H1 (cell line): Measurements from ENCODE around the gene LRRC30. TPM values are rescaled to one million over a fixed set of nuclear protein-coding genes. Genes with fewer than 3 reads are reported as not detected.

ENCODE experiments used
- CTCF ChIA-PET: fragments of 300-600 bp; sonication (Branson Sonifier 250); formaldehyde crosslinking; loops from one replicate; lab custom pipeline; 2021; ENCODE audit not compliant: partially characterized antibody; lab: Charles Lee
- POLR2A ChIA-PET: fragments of 300-600 bp; sonication (Branson Sonifier 250); formaldehyde crosslinking; loops from one replicate; lab custom pipeline; 2021; ENCODE audit warnings: inconsistent platforms; ENCODE audit not compliant: partially characterized antibody; lab: Charles Lee
- DNase-seq, 2 experiments: peaks; one replicate each; pipeline versions ENCODE4 v3.0.0 to v3.0.0-alpha.2; 2010 to 2022; ENCODE audit warnings: low spot score in 2 of 2, low read depth in 1 of 2, mixed read lengths in 1 of 2
- FAIRE-seq: peaks from 2 replicates; lab custom pipeline; 2011; peaks lifted over from hg19 to GRCh38; lab: Jason Lieb, UNC
- H2AFZ ChIP-seq: 2 replicates; pipeline ENCODE4 v1.8.1; 2012; ENCODE audit warnings: low read length, inconsistent platforms
- H2AK5ac ChIP-seq: 2 replicates; pipeline ENCODE4 v1.6.1; 2013; ENCODE audit warnings: low read depth, low read length
- H2BK120ac ChIP-seq: replicated peaks from 2 replicates; pipeline ENCODE3; 2013; ENCODE audit warnings: low read depth, low read length, inconsistent platforms
- H2BK12ac ChIP-seq: 2 replicates; pipeline ENCODE4 v1.6.1; 2013; ENCODE audit warnings: low read depth, low read length
- H2BK15ac ChIP-seq: 2 replicates; pipeline ENCODE4 v1.6.1; 2013; ENCODE audit warnings: low read length
- H2BK20ac ChIP-seq: 2 replicates; pipeline ENCODE4 v1.6.1; 2013; ENCODE audit warnings: low read length
- H2BK5ac ChIP-seq: 2 replicates; pipeline ENCODE4 v1.6.1; 2013; ENCODE audit warnings: low read depth, low read length
- H3K14ac ChIP-seq: 2 replicates; pipeline ENCODE4 v1.6.1; 2013; ENCODE audit warnings: inconsistent platforms; ENCODE audit not compliant: insufficient read length
- H3K18ac ChIP-seq: 2 replicates; pipeline ENCODE4 v1.6.1; 2013; ENCODE audit warnings: low read length; ENCODE audit errors: extremely low read depth
- H3K23ac ChIP-seq: 2 replicates; pipeline ENCODE4 v1.6.1; 2013; ENCODE audit warnings: inconsistent platforms; ENCODE audit not compliant: insufficient read length
- H3K23me2 ChIP-seq: 2 replicates; pipeline ENCODE4 v1.6.1; 2013; ENCODE audit warnings: low read depth, low read length
- H3K27ac ChIP-seq: 2 replicates; pipeline ENCODE4 v1.6.1; 2011; ENCODE audit warnings: low read depth, low read length, inconsistent platforms
- H3K27me3 ChIP-seq, 4 experiments: replicated peaks in 1 of 4; 1 replicate in 1 of 4; 2 replicates in 3 of 4; pipeline versions ENCODE4 v1.6.1 to v1.8.1; 2011 to 2013; ENCODE audit warnings: low read length in 3 of 4, mild to moderate bottlenecking in 3 of 4, inconsistent platforms in 2 of 4, mixed read lengths in 2 of 4, moderate library complexity in 1 of 4; ENCODE audit not compliant: control insufficient read depth in 3 of 4, insufficient read depth in 3 of 4; ENCODE audit errors: extremely low read depth in 1 of 4
- H3K36me3 ChIP-seq, 4 experiments: 2 replicates each; pipeline versions ENCODE4 v1.6.1 to v1.8.1; 2011 to 2013; ENCODE audit warnings: mild to moderate bottlenecking in 4 of 4, low read length in 3 of 4, moderate library complexity in 2 of 4, control low read depth in 1 of 4, inconsistent platforms in 1 of 4; ENCODE audit not compliant: insufficient read depth in 4 of 4, control insufficient read depth in 2 of 4
- H3K4ac ChIP-seq: replicated peaks from 2 replicates; pipeline ENCODE3; 2013; ENCODE audit warnings: low read length, low read depth, mixed read lengths, inconsistent platforms; ENCODE audit not compliant: insufficient read length
- H3K4me1 ChIP-seq, 4 experiments: replicated peaks in 1 of 4; 1 replicate in 1 of 4; 2 replicates in 3 of 4; pipeline versions ENCODE4 v1.6.1 to v1.8.1; 2011 to 2013; ENCODE audit warnings: low read length in 3 of 4, inconsistent platforms in 2 of 4, mixed read lengths in 1 of 4; ENCODE audit not compliant: insufficient read depth in 4 of 4, control insufficient read depth in 3 of 4
- H3K4me2 ChIP-seq, 2 experiments: 2 replicates each; pipeline versions ENCODE4 v1.6.1 to v1.8.1; 2011 to 2013; ENCODE audit warnings: low read depth in 2 of 2, low read length in 2 of 2, control low read depth in 1 of 2, inconsistent platforms in 1 of 2, mild to moderate bottlenecking in 1 of 2; ENCODE audit not compliant: insufficient read depth in 1 of 2
- H3K4me3 ChIP-seq, 4 experiments: fragments of 200-600, 300-600 bp in 1 of 4; sonication (generic), shearing (Covaris generic), sonication (Bioruptor Twin) in 1 of 4; 2 replicates each; pipeline versions ENCODE4 v1.5.1 to v1.8.1; 2011 to 2016; ENCODE audit warnings: low read length in 4 of 4, low read depth in 3 of 4, control low read depth in 2 of 4, inconsistent platforms in 2 of 4, mild to moderate bottlenecking in 2 of 4, mixed read lengths in 1 of 4, moderate library complexity in 1 of 4; ENCODE audit not compliant: insufficient read depth in 2 of 4; ENCODE audit errors: extremely low read depth in 1 of 4
- H3K56ac ChIP-seq: replicated peaks from 2 replicates; pipeline ENCODE3; 2013; ENCODE audit warnings: low read depth, mild to moderate bottlenecking, mixed read lengths, low read length, inconsistent platforms; ENCODE audit not compliant: insufficient read length
- H3K79me1 ChIP-seq: 2 replicates; pipeline ENCODE4 v1.6.1; 2013; ENCODE audit warnings: low read depth, low read length, control low read depth
- H3K79me2 ChIP-seq, 2 experiments: 2 replicates each; pipeline versions ENCODE4 v1.6.1 to v1.8.1; 2012 to 2013; ENCODE audit warnings: low read length in 2 of 2, mild to moderate bottlenecking in 2 of 2, inconsistent platforms in 1 of 2; ENCODE audit not compliant: insufficient read depth in 2 of 2, control insufficient read depth in 1 of 2
- H3K9ac ChIP-seq, 4 experiments: replicated peaks in 1 of 4; 1 replicate in 1 of 4; 2 replicates in 3 of 4; pipeline versions ENCODE4 v1.6.1 to v1.8.1; 2011 to 2013; ENCODE audit warnings: low read depth in 3 of 4, low read length in 3 of 4, control low read depth in 2 of 4, mild to moderate bottlenecking in 2 of 4, moderate library complexity in 2 of 4, inconsistent platforms in 1 of 4; ENCODE audit errors: extremely low read depth in 1 of 4
- H3K9me3 ChIP-seq, 2 experiments: 2 replicates each; pipeline versions ENCODE4 v1.6.1 to v1.8.1; 2012 to 2013; ENCODE audit warnings: mild to moderate bottlenecking in 2 of 2, moderate library complexity in 2 of 2, control low read depth in 1 of 2, inconsistent platforms in 1 of 2, low read depth in 1 of 2, low read length in 1 of 2, mixed read lengths in 1 of 2; ENCODE audit not compliant: insufficient read depth in 2 of 2
- H4K20me1 ChIP-seq, 2 experiments: replicated peaks in 1 of 2; 2 replicates each; pipeline versions ENCODE3 to v1.8.1; 2011 to 2013; ENCODE audit warnings: inconsistent platforms in 2 of 2, low read length in 2 of 2, mild to moderate bottlenecking in 1 of 2; ENCODE audit not compliant: insufficient read depth in 2 of 2, control insufficient read depth in 1 of 2
- H4K5ac ChIP-seq: 2 replicates; pipeline ENCODE4 v1.6.1; 2013; ENCODE audit warnings: low read length, low read depth, mixed read lengths, inconsistent platforms; ENCODE audit not compliant: insufficient read length
- H4K8ac ChIP-seq: 2 replicates; pipeline ENCODE4 v1.8.0; 2013; ENCODE audit warnings: mild to moderate bottlenecking, moderate library complexity, low read length, inconsistent platforms; ENCODE audit not compliant: insufficient read depth; ENCODE audit errors: extremely low read depth
- H4K91ac ChIP-seq: replicated peaks from 2 replicates; pipeline ENCODE3; 2013; ENCODE audit warnings: low read length, mixed read lengths, inconsistent platforms; ENCODE audit not compliant: insufficient read length
- HDAC2 ChIP-seq, 2 experiments: fragments of 300-600 bp in 1 of 2; sonication (generic) in 1 of 2; IDR thresholded peaks; 2 replicates each; pipeline ENCODE4 v1.6.1; 2011 to 2012; ENCODE audit warnings: low read depth in 2 of 2, low read length in 2 of 2, mild to moderate bottlenecking in 2 of 2, moderate library complexity in 2 of 2, borderline replicate concordance in 1 of 2, inconsistent platforms in 1 of 2
- KDM1A ChIP-seq: fragments of 200-600, 300-600 bp; sonication (generic); IDR thresholded peaks from 2 replicates; pipeline ENCODE4 v1.7.1; 2016; ENCODE audit warnings: mild to moderate bottlenecking, low read length, borderline replicate concordance
- RAD21 ChIP-seq, 2 experiments: IDR thresholded peaks in 1 of 2; conservative IDR thresholded peaks in 1 of 2; 2 replicates each; pipeline ENCODE4 v1.6.1; 2011; ENCODE audit warnings: low read depth in 2 of 2, low read length in 2 of 2, improper control_type of control experiment in 1 of 2, inconsistent platforms in 1 of 2, mild to moderate bottlenecking in 1 of 2, moderate library complexity in 1 of 2
- SIN3A ChIP-seq, 2 experiments: IDR thresholded peaks in 1 of 2; conservative IDR thresholded peaks in 1 of 2; 2 replicates each; pipeline ENCODE4 v1.6.1; 2011 to 2012; ENCODE audit warnings: low read length in 2 of 2, improper control_type of control experiment in 1 of 2, low read depth in 1 of 2, mild to moderate bottlenecking in 1 of 2
- SP2 ChIP-seq: IDR thresholded peaks from 2 replicates; pipeline ENCODE4 v1.6.1; 2012; ENCODE audit warnings: mild to moderate bottlenecking, low read length, inconsistent platforms
- TAF1 ChIP-seq: IDR thresholded peaks from 2 replicates; pipeline ENCODE4 v1.6.1; 2011; ENCODE audit warnings: mild to moderate bottlenecking, low read depth, low read length
- YY1 ChIP-seq: IDR thresholded peaks from 2 replicates; pipeline ENCODE4 v1.6.1; 2011; ENCODE audit warnings: low read depth, mild to moderate bottlenecking, low read length
- WGBS, 2 experiments: shearing (Covaris generic) in 1 of 2; methylation state at CpG; one replicate each; pipeline versions ENCODE4 v1.1.6 to v1.1.7; 2013 to 2015; ENCODE audit warnings: low lambda C conversion rate in 2 of 2, mixed read lengths in 2 of 2, inconsistent platforms in 1 of 2, low coverage in 1 of 2, missing lambda C conversion rate in 1 of 2; ENCODE audit not compliant: insufficient replicate concordance in 2 of 2, insufficient coverage in 1 of 2, insufficient read length in 1 of 2; ENCODE audit errors: extremely low coverage in 1 of 2, missing lambda C conversion rate in 1 of 2; 5-methylcytosine and 5-hydroxymethylcytosine counted together
- polyA plus RNA-seq, 7 experiments: library from polyadenylated mRNA; depleted of rRNA in 3 of 7; stranded (reverse) in 5 of 7; unstranded in 2 of 7; fragments of >200 nt in 5 of 7; fragments of 200-250 nt in 2 of 7; gene quantifications; 1 replicate in 5 of 7; 2 replicates in 1 of 7; 4 replicates in 1 of 7; pipeline versions ENCODE4 v1.2.1 to v1.2.3, GENCODE V29; 2011 to 2013; ENCODE audit warnings: missing spikeins in 2 of 7, mixed read lengths in 2 of 7
- total RNA-seq: library from RNA; stranded (reverse); fragmentation: NEBNext Ultra II Directional; extraction: Animal tissue kit (Norgen Biotek cat#: 25700); gene quantifications from 2 replicates; pipeline ENCODE4 v1.2.1, GENCODE V29; 2021
- TF ChIP-seq, protein P1 (sequence below), 3 experiments: IDR thresholded peaks; 1 replicate in 2 of 3; 2 replicates in 1 of 3; pipeline versions ENCODE4 v1.5.1 to v1.6.1; 2011; ENCODE audit warnings: low read length in 3 of 3, mild to moderate bottlenecking in 3 of 3, inconsistent platforms in 2 of 3, low read depth in 1 of 3, moderate library complexity in 1 of 3; ENCODE audit not compliant: insufficient read depth in 1 of 3; ENCODE audit errors: control extremely low read depth in 1 of 3

LRRC30 gene
- total and polyA plus RNA-seq, 2 of the 8 experiments (the other 6 are each of a cell fraction or from before 2014, with no cell fraction given), result not detected

DNA sequence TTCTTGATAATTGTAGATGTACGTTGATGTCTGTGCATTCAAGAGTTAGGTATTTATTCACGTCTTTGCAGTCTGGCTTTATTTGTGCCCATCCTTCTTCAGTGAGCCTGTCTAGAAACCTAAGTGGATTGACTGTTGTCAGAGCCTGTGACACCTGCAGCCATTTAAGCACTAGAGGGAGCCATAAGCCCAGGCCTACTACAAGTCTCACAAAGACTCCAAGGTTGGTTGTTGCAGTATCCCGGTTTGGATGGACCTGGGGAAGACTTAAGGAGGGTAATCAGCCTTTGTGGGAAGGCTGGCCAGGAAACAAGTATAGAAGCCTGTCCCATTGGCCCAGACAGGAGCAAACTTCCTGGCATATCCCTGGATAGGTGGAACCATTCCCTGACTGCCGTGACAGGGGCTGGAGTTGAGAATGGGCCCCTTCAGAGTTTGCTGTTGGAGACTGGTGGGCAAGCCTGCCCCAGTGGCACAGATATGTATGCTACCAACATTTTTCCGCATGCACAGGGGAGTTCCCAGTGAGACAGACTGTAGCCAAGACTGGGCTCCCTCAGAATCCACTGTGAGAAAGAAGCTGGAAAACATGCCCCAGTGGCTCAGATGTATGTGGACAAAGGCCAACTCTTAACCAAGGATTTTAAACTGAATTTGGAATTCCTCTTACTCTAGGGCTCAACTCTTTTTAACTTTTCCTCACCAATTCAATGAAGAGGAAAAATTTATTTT, 9.3 kb upstream of the LRRC30 start:
- CTCF ChIA-PET, result interaction anchor here (0.6 to 1.9 kb wide), 10 partner anchors 10 to 1207 kb away, joined by 3 to 9 read pairs (median 3); partner anchors contain the start of gene LRRC30
- TF ChIP-seq TAF1 (no peak), KDM1A (no peak), YY1 (0 out of 2 replicates have a peak, but pooled peaks have one; percentile 12), SIN3A (conservative IDR thresholded peaks at IDR 0.05 in 1 of 2, IDR thresholded peaks at IDR 0.05 in 1 of 2; ENCODE audit: low read depth in 1 of 2, low read length in 2 of 2) (no peak), SP2 (no peak), RAD21 (IDR thresholded peaks at IDR 0.05 in 1 of 2, conservative IDR thresholded peaks at IDR 0.05 in 1 of 2; ENCODE audit: low read depth in 2 of 2, low read length in 2 of 2) (peak; percentile 97 to 98), HDAC2 (IDR thresholded peaks at IDR 0.05; ENCODE audit: borderline replicate concordance in 1 of 2, low read depth in 2 of 2, low read length in 2 of 2) (no peak)
- TF ChIP-seq, protein P1, sequence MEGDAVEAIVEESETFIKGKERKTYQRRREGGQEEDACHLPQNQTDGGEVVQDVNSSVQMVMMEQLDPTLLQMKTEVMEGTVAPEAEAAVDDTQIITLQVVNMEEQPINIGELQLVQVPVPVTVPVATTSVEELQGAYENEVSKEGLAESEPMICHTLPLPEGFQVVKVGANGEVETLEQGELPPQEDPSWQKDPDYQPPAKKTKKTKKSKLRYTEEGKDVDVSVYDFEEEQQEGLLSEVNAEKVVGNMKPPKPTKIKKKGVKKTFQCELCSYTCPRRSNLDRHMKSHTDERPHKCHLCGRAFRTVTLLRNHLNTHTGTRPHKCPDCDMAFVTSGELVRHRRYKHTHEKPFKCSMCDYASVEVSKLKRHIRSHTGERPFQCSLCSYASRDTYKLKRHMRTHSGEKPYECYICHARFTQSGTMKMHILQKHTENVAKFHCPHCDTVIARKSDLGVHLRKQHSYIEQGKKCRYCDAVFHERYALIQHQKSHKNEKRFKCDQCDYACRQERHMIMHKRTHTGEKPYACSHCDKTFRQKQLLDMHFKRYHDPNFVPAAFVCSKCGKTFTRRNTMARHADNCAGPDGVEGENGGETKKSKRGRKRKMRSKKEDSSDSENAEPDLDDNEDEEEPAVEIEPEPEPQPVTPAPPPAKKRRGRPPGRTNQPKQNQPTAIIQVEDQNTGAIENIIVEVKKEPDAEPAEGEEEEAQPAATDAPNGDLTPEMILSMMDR (IDR thresholded peaks at IDR 0.05; ENCODE audit: control extremely low read depth in 1 of 3, insufficient read depth in 1 of 3, low read depth in 1 of 3, low read length in 3 of 3), result peak; percentile 56 to 95 (median 87)

More for the DNA sequence above, 9.3 kb upstream of the LRRC30 start:
- no peak overlapping the region for H3K4ac ChIP-seq
- H3K14ac ChIP-seq, result no peak overlapping the region
- H3K56ac ChIP-seq, result no peak overlapping the region
- POLR2A ChIA-PET, result no interaction called here
- H4K8ac ChIP-seq, result 0 out of 2 replicates have a peak overlapping the region, but pooled peaks have one; percentile 64
- no peaks in the 10 kb centered on the region for H3K36me3 ChIP-seq
- no peak overlapping the region for H3K23ac ChIP-seq
- H2BK15ac ChIP-seq, result no peak overlapping the region
- no peaks in the 10 kb centered on the region for H3K27me3 ChIP-seq
- no peak overlapping the region for H3K18ac ChIP-seq
- DNase-seq (peak; percentile 59), FAIRE-seq (peak; percentile 99)
- H3K9me3 ChIP-seq, result no peaks in the 10 kb centered on the region
- no peak overlapping the region for H4K5ac ChIP-seq
- H3K9ac ChIP-seq, result no peak overlapping the region
- H2AFZ ChIP-seq, result peak overlapping the region; percentile 74
- no peaks in the 10 kb centered on the region for H3K79me2 ChIP-seq
- no peak overlapping the region for H4K91ac ChIP-seq
- H2BK5ac ChIP-seq, result no peak overlapping the region
- H2BK20ac ChIP-seq, result no peak overlapping the region
- H3K27ac ChIP-seq, result no peak overlapping the region
- no peak overlapping the region for H3K4me2 ChIP-seq
- H4K20me1 ChIP-seq, result no peaks in the 10 kb centered on the region
- H3K4me1 ChIP-seq, result peaks cover 0 to 6% (median 0%) of the 10 kb centered on the region in 4 experiments; a peak in 1 of 7 replicates
- WGBS, 2 experiments, result 50% methylated on average over 4 of the region's 5 CpGs; no CpG with 5 or more reads in 1 of the 2 experiments
- no peak overlapping the region for H2BK120ac ChIP-seq
- H2AK5ac ChIP-seq, result no peak overlapping the region
- no peak overlapping the region for H3K4me3 ChIP-seq
- no peaks in the 10 kb centered on the region for H3K79me1 ChIP-seq
- H3K23me2 ChIP-seq, result no peaks in the 10 kb centered on the region
- no peak overlapping the region for H2BK12ac ChIP-seq
